ENCODE measurements around the gene TMEM258. TPM values are rescaled to one million over a fixed set of nuclear protein-coding genes. Genes with fewer than 3 reads are reported as not detected.

TMEM258 gene
- total and polyA plus RNA-seq, 2 of the 4 experiments (the other 2 are of a cell fraction) = 107 to 280 TPM

DNA sequence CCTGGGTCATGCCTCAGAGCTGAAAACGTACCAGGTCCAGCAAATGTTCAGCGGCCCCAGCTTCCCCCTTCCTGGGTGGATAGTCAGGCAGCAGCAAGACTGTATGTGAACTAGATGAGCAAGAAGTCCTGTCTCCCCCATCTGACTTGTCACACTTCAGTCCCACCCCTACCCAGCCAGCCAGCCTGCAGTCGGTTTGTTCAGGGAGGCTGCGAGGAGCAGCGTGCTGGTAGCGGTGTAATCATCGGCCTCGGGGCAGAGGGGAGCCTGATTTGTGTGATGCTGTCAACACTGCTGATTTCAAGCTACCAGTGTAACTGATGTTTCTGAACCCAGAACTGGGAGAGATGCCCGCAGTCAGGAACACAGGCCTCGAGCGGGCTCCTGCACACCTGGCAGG lies 9.6 kb downstream of the TMEM258 start:
- no peak overlapping the region for H2AFZ ChIP-seq (replicated peaks; ENCODE audit: low read length, poor library complexity)
- intact Hi-C loops (cut with micrococcal nuclease) (no loop called here), in situ Hi-C loops (cut with MboI; ENCODE audit: low sequenced_read_pairs) (no loop called here), dilution Hi-C loops (cut with HindIII; ENCODE audit: low sequenced_read_pairs, unreplicated experiment) (no loop called here)
- H3K27me3 ChIP-seq (ENCODE audit: control insufficient read depth, insufficient read depth, low read length) = no peaks in the 10 kb centered on the region
- ChIA-PET CTCF (interaction anchor here (1.2 kb wide), 1 partner anchor 15 kb away, joined by 5 read pairs; no protein-coding TSS in a partner anchor), POLR2A (ENCODE audit: unreplicated experiment) (no interaction called here)
- H2AK5ac ChIP-seq (ENCODE audit: low read depth, low read length) = no peak overlapping the region
- peaks cover 6% of the 10 kb centered on the region; the same call in 1 of the 2 replicates for H4K20me1 ChIP-seq (ENCODE audit: insufficient read depth, low read length)
- peaks cover 40% of the 10 kb centered on the region for H3K36me3 ChIP-seq (ENCODE audit: control insufficient read depth, insufficient read depth, low read length)
- H3K18ac ChIP-seq (ENCODE audit: low read depth, low read length) = no peak overlapping the region
- no peak overlapping the region for H3K56ac ChIP-seq (ENCODE audit: extremely low read depth, insufficient read depth, low read length)
- TF ChIP-seq, protein P1, sequence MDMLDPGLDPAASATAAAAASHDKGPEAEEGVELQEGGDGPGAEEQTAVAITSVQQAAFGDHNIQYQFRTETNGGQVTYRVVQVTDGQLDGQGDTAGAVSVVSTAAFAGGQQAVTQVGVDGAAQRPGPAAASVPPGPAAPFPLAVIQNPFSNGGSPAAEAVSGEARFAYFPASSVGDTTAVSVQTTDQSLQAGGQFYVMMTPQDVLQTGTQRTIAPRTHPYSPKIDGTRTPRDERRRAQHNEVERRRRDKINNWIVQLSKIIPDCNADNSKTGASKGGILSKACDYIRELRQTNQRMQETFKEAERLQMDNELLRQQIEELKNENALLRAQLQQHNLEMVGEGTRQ (IDR thresholded peaks at IDR 0.05; ENCODE audit: low read depth, low read length) = no peak
- TF ChIP-seq MXI1 (IDR thresholded peaks at IDR 0.05; ENCODE audit: borderline replicate concordance, low read depth, low read length) (no peak), RAD21 (IDR thresholded peaks at IDR 0.05; ENCODE audit: low read length) (no peak), FOS (IDR thresholded peaks at IDR 0.05; ENCODE audit: low read depth, low read length) (no peak), BHLHE40 (IDR thresholded peaks at IDR 0.05; ENCODE audit: low read depth, low read length) (no peak), SMC3 (IDR thresholded peaks at IDR 0.05; ENCODE audit: low read depth, low read length) (no peak)
- H3K4me2 ChIP-seq (ENCODE audit: low read depth, low read length) = no peak overlapping the region
- no peak overlapping the region for H4K91ac ChIP-seq (ENCODE audit: insufficient read depth, low read depth, low read length)
- peaks cover 0 to under 1% of the 10 kb centered on the region in 2 experiments; a peak in 1 of 4 replicates for H3K79me1 ChIP-seq (ENCODE audit: low read depth in 1 of 2, low read length in 2 of 2)
- ATAC-seq (ENCODE audit: low read depth) (no peak), DNase-seq (no peak)
- no peaks in the 10 kb centered on the region for H3K9me3 ChIP-seq (ENCODE audit: control insufficient read depth, insufficient read depth, low read length)
- no peak overlapping the region for H4K5ac ChIP-seq (ENCODE audit: low read depth, low read length)
- 93% methylated on average over 5 of the region's 11 CpGs; no CpG with 5 or more reads in 1 of the 2 experiments for whole genome bisulfite sequencing, 2 experiments (ENCODE audit: extremely low coverage in 2 of 2, insufficient read length in 1 of 2)
- H3K4me3 ChIP-seq (ENCODE audit: insufficient read depth, low read depth, low read length) = no peak overlapping the region
- no peak overlapping the region for H2BK15ac ChIP-seq (ENCODE audit: low read depth, low read length)
- no peak overlapping the region for H2BK20ac ChIP-seq (ENCODE audit: low read depth, low read length)
- H2BK120ac ChIP-seq (ENCODE audit: low read depth, low read length) = no peak overlapping the region
- H2BK5ac ChIP-seq (ENCODE audit: low read depth, low read length, poor library complexity, severe bottlenecking) = no peak overlapping the region
- no peaks in the 10 kb centered on the region; the same call in 1 of the 2 replicates for H3K9me1 ChIP-seq (ENCODE audit: insufficient read depth, low read length)
- no peak overlapping the region for H3K9ac ChIP-seq (ENCODE audit: low read depth, low read length)
- no peak overlapping the region for H3K4ac ChIP-seq (ENCODE audit: low read depth, low read length)
- H3K14ac ChIP-seq (replicated peaks; ENCODE audit: low read depth, low read length) = no peak overlapping the region
- H4K8ac ChIP-seq (ENCODE audit: low read depth in 2 of 2, low read length in 2 of 2) = no peak overlapping the region
- H3K4me1 ChIP-seq (ENCODE audit: control insufficient read depth, insufficient read depth, low read length) = peaks cover 3% of the 10 kb centered on the region; the same call in 1 of the 2 replicates
- no peak overlapping the region for H3K27ac ChIP-seq (ENCODE audit: insufficient read depth, low read length)
- H2AK9ac ChIP-seq (replicated peaks; ENCODE audit: low read depth, low read length, poor library complexity) = no peak overlapping the region
- no peak overlapping the region for H3K23ac ChIP-seq (ENCODE audit: low read depth, low read length)
- BruUV-seq (replicated peaks) = no TSS peak

All from IMR-90 (cell line).